ENCODE results near the gene MYEF2. TPM values are rescaled to one million over a fixed set of nuclear protein-coding genes. Genes with fewer than 3 reads are reported as not detected.

Gene MYEF2
- total RNA-seq, 4 donors from 2014 or later: 3.4 to 16.3 (median 5.9) TPM

DNA sequence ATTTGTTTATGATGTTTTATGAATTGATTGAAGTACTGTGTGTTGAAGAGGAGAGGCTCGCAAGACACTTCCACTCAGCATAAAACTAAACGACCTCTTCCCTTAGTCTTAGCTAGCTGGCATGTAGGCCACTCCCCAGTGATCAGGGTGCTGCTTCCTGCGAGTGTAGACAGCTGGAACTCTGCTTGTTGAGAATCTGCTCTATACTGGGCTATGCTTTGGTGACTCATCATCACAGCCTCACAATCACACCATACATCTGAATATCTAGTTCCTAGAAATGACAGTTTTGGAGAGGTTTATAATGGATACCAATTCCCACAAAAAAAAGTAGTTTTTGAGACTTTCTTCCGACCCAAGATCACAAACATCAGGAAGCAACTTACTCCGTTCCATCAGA is 58.8 kb downstream of the MYEF2 start:
- DNase-seq (ENCODE audit: low spot score in 2 of 2): no peak
- 62% methylated on average over 5 of the region's 5 CpGs for WGBS
- H3K36me3 ChIP-seq: no peaks in the 10 kb centered on the region
- H3K9me3 ChIP-seq: no peaks in the 10 kb centered on the region
- no peaks in the 10 kb centered on the region for H3K4me1 ChIP-seq
- TF ChIP-seq EP300 (IDR thresholded peaks at IDR 0.05) (no peak), POLR2A (IDR thresholded peaks at IDR 0.05) (no peak), POLR2AphosphoS5 (IDR thresholded peaks at IDR 0.05) (no peak), CTCF (IDR thresholded peaks at IDR 0.05) (no peak)
- no peaks in the 10 kb centered on the region for H3K27me3 ChIP-seq
- H3K4me3 ChIP-seq: no peak overlapping the region
- H3K27ac ChIP-seq: no peak overlapping the region

DNA sequence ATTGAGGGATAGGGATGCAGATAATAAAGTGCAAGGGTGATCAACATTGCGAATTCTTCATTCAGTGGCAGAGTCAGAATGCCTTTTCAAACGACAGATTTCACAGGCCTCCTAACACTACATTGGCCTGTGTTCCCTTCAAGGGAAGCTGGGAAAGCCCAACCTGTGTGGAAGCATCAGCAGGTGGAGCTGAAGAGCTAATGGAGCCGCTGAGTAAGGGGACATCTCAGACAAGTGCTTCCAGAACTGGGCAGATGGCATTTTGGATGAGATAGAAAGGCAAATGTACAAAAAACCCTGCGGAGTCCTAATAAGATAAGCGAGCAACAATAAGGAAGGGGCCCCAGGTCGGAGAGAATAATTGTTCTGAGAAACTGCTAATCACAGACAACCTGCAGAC is 65.9 kb downstream of the MYEF2 start:
- Histone ChIP-seq H3K9me3 (no peaks in the 10 kb centered on the region), H3K36me3 (no peaks in the 10 kb centered on the region), H3K4me3 (no peak overlapping the region), H3K4me1 (no peaks in the 10 kb centered on the region), H3K27ac (no peak overlapping the region), H3K27me3 (peaks cover 3% of the 10 kb centered on the region)
- WGBS: 38% methylated on average over 6 of the region's 6 CpGs
- no peak for DNase-seq (ENCODE audit: low spot score in 2 of 2)
- TF ChIP-seq POLR2A (IDR thresholded peaks at IDR 0.05) (no peak), EP300 (IDR thresholded peaks at IDR 0.05) (no peak), POLR2AphosphoS5 (IDR thresholded peaks at IDR 0.05) (no peak), CTCF (IDR thresholded peaks at IDR 0.05) (no peak)

DNA sequence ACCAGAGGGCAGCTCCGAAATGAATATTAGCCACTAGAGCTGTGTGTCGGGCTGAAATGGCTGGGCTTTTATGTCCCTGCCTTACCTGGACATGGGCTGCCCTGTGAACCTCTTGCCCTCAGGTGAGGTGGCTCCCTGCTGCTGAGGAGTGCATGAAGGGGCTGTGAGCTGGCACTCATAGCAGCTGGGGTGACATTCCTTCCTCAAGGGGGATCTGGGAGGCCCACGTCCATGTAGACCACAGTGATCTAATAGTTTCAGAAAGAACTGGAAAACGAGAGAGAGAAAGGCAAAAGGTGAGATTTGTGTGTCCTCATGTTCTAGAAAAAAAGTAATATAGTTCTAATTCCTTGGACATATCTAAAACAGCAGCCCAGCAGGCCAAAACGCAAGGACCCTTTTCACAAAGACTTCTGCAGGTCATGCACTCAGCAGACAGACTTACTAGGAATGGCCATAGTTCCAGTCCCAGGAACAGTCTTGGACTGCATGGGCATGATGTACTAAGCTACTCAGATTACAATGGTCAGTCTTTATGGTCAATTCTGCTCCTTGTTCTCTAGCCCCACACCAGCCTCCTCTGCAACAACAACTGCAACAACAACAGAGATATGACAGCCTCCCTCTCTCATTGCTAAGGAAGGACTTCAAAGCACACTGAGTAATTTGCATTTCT is 68.1 kb downstream of the MYEF2 start:
- H3K4me3 ChIP-seq: no peak overlapping the region
- no peaks in the 10 kb centered on the region for H3K36me3 ChIP-seq
- TF ChIP-seq POLR2AphosphoS5 (IDR thresholded peaks at IDR 0.05) (no peak), EP300 (IDR thresholded peaks at IDR 0.05) (no peak), POLR2A (IDR thresholded peaks at IDR 0.05) (no peak), CTCF (IDR thresholded peaks at IDR 0.05) (no peak)
- H3K9me3 ChIP-seq: no peaks in the 10 kb centered on the region
- DNase-seq (ENCODE audit: low spot score in 2 of 2): no peak
- 89% methylated on average over 5 of the region's 5 CpGs for WGBS
- no peak overlapping the region for H3K27ac ChIP-seq
- H3K4me1 ChIP-seq: no peaks in the 10 kb centered on the region
- peaks cover 9% of the 10 kb centered on the region for H3K27me3 ChIP-seq

DNA sequence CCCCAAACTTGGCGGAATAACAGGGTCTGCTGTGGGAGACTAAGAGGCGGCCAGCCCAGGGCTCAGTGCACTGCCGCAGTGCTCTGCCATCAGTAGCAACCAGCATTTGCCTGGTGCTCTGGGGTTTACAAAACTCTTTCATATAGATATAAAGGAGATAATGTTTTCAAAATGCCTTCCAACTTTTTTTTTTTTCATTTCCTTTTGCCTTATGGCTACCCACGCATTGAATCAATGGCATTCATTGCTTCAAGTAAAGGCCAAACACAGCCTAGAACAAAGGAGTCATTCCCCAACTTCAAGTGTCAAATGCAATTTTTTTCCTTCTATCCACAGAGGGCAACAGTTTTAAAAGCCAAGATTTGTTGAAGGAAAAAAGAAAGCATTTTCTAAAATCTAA is 68.9 kb downstream of the MYEF2 start:
- WGBS: 78% methylated on average over 4 of the region's 4 CpGs
- Histone ChIP-seq H3K27me3 (peaks cover 9% of the 10 kb centered on the region), H3K9me3 (no peaks in the 10 kb centered on the region), H3K27ac (no peak overlapping the region), H3K4me1 (no peaks in the 10 kb centered on the region), H3K4me3 (no peak overlapping the region), H3K36me3 (no peaks in the 10 kb centered on the region)
- TF ChIP-seq EP300 (IDR thresholded peaks at IDR 0.05) (no peak), CTCF (IDR thresholded peaks at IDR 0.05) (no peak), POLR2AphosphoS5 (IDR thresholded peaks at IDR 0.05) (no peak), POLR2A (IDR thresholded peaks at IDR 0.05) (no peak)
- no peak for DNase-seq (ENCODE audit: low spot score in 2 of 2)

DNA sequence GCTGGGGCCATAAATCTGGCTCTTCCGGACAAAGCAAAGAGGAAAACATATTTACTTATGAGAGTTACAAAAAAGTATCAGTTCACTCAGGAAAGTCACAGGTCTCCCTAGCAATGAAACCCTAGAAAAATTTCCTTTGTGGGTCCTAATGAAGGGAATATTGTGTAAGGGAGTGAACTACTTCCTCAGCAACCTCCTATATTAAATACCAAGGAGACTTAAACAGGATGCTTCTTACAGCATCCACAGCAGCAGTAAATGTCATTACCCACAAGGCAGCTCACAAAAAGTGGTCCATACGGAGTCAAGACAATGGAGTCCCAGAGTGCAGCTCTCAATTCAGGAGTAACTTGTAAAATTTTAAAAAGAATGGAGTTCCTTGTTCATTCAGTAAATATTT is 72.2 kb downstream of the MYEF2 start:
- H3K27ac ChIP-seq: no peak overlapping the region
- no peak for DNase-seq (ENCODE audit: low spot score in 2 of 2)
- H3K4me3 ChIP-seq: no peak overlapping the region
- TF ChIP-seq CTCF (IDR thresholded peaks at IDR 0.05) (no peak), EP300 (IDR thresholded peaks at IDR 0.05) (no peak), POLR2AphosphoS5 (IDR thresholded peaks at IDR 0.05) (no peak), POLR2A (IDR thresholded peaks at IDR 0.05) (no peak)
- peaks cover 9% of the 10 kb centered on the region for H3K27me3 ChIP-seq
- H3K9me3 ChIP-seq: no peaks in the 10 kb centered on the region
- WGBS: 59% methylated on average over 2 of the region's 2 CpGs
- H3K4me1 ChIP-seq: no peaks in the 10 kb centered on the region
- H3K36me3 ChIP-seq: no peaks in the 10 kb centered on the region

All from suprapubic skin (tissue), 4 donors.